A172 (cell line): ENCODE results near the gene SNRNP70. TPM values are rescaled to one million over a fixed set of nuclear protein-coding genes. Genes with fewer than 3 reads are reported as not detected.

Experiments used
- DNase-seq: peaks from one replicate; pipeline ENCODE4 v3.0.0-alpha.2; 2015; ENCODE audit warnings: low spot score
- total RNA-seq: library from RNA; depleted of rRNA; stranded (reverse); fragments of >200 nt; shearing (Covaris generic); gene quantifications from 2 replicates; pipeline ENCODE4 v1.2.3, GENCODE V29; 2014

Gene SNRNP70
- total RNA-seq, 1 experiment from 2014 or later: 174 TPM

DNA sequence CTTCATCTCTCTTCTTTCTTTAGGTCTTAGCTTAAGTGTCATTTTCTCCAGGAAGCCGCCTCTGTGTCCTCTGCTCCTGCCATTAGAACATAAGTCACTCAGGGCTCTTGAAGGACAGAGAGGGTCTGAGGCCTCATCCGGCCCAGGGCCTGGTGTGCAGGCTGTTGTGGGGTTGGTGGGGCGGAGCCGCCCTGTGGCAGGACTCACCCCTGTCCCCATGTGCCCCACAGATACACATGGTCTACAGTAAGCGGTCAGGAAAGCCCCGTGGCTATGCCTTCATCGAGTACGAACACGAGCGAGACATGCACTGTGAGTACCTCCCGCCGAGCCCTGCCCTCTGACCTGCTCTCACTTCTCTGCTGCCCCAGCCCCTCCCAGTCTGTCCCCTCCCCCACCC is 15.9 kb downstream of the SNRNP70 start:
- DNase-seq: no peak

DNA sequence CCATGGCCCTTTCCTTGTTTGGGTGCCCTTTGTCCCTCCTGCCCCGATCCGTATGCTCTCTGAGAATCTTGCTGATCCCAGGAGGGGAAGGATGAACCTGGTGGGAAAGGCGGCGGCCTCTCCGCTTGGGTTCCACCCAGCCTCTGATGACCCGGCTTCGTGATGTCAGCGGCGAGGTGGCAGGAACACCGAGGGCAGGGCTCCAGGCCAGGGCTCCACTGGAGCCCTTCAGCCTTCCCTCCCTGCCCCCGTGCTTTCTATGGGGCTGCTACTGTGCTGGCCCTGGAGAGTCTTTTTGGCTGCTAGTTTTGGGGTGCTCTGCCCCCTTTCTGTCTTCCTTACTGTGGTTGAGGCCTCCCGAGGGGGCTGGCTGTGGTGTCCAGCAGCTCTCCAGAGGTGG is 17.1 kb downstream of the SNRNP70 start:
- no peak for DNase-seq

DNA sequence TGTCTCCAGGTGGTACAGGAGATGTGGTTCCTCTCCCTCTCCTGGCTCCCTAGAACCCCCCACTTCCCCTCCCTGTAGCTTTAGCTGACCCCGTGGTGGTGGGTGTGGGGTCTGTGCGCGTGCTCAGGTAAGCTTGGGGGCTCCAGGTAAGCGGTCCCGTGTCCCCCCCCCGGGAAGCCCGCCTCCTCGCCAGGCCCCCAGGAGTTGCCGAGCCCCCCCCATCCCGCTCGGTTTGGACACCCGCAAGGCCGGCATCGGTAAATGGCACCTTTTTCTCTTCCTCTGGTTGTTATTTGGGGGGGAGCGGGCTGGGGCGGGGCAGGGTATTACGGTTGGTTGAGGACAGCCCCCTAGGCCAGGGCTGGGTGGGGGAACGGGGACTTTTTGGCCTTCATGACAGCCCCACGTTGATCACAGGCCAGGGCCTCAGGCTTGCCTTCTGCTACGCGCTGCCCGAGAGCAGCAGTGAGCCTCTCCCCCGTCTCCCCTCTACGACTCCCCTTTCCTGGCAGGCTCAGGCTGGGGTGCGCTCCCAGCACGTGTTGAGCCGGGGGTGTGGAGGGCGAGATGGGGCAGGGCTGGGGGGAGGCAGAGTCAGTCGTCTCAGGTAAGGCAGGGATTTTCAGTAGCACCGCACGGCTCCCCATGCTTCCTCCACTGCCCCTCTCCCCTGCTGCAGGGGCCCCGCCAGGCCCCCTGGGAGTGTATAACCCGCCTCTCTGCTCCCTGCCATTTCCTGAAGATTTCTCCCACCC is 18.3 kb downstream of the SNRNP70 start:
- no peak for DNase-seq

DNA sequence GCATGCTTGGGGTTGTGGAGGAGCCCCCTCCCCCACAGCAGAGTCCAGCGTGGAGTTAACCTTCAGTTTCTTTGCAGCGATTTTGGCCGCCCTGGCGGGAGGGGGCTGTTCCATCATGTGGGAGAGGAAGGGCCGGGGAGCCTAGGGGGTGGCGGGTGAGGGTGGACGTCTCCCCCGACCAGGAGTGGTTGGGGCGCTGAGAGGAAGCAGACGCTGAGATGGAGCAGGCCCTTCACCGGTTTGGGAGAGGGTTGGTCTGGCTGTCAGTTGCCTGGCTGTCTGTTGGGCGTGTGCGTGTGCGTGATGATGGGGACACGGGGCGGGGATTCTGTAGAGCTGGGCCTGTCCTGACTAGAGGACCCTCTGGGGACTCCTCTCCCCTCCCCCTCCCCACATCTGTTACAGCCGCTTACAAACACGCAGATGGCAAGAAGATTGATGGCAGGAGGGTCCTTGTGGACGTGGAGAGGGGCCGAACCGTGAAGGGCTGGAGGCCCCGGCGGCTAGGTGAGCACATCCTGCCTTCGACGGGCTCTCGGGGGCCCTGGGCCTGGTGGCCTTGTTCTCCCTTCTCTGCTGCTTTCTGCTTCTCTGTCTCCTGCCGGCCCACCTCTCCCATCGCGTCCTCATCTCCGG is 19.1 kb downstream of the SNRNP70 start:
- no peak for DNase-seq

DNA sequence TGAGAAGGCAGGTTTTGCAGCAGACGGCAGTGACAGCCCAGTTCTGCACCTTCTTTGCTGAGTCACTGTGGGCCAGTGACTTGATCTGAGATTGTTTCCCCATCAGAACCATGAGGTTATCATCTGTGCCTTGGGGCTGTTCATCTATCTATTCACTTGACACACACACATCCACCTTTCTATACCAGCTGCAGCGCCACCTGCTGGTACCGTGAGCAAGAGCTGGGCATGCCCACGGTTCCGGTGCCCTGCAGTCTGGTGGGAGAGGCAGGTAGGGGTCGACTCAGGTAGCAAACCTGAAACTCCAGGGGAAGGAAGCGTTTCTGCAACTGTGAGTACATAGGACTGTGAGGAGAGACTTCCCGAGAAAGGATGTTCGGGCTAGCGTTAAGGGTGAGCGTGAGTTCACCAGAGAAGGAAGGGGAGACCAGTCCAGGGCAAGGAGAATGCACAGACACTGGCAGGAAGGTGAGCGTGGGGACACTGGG is 21.4 kb downstream of the SNRNP70 start:
- DNase-seq: peak; percentile 38

DNA sequence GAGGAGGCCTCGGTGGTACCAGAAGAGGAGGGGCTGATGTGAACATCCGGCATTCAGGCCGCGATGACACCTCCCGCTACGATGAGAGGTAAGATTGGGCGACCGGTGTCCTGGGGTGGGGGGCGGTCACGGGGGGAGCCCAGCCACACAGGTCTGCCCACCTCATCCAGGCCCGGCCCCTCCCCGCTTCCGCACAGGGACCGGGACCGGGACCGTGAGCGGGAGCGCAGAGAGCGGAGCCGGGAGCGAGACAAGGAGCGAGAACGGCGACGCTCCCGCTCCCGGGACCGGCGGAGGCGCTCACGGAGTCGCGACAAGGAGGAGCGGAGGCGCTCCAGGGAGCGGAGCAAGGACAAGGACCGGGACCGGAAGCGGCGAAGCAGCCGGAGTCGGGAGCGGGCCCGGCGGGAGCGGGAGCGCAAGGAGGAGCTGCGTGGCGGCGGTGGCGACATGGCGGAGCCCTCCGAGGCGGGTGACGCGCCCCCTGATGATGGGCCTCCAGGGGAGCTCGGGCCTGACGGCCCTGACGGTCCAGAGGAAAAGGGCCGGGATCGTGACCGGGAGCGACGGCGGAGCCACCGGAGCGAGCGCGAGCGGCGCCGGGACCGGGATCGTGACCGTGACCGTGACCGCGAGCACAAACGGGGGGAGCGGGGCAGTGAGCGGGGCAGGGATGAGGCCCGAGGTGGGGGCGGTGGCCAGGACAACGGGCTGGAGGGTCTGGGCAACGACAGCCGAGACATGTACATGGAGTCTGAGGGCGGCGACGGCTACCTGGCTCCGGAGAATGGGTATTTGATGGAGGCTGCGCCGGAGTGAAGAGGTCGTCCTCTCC is 22.6 kb downstream of the SNRNP70 start:
- DNase-seq: no peak

DNA sequence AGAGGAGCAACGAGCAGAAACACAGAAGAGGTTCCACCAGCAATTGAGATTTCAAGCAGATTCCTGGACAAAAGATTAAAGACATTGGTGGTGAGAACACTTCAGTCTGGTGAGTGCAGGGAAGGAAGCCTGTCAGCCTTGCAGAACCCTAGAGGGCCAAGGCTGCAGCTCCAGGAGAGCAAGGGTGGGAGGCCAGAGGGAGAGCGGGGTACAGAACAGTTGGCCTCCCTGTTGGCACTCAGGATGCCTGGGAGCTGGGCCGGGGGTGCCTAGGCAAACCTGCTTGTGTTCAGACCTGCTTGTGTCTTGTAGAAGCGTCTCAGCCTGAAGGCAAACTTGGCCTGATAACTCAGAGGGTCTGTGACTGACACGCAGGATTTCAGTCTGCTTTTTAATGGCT is 23.8 kb downstream of the SNRNP70 start:
- no peak for DNase-seq

DNA sequence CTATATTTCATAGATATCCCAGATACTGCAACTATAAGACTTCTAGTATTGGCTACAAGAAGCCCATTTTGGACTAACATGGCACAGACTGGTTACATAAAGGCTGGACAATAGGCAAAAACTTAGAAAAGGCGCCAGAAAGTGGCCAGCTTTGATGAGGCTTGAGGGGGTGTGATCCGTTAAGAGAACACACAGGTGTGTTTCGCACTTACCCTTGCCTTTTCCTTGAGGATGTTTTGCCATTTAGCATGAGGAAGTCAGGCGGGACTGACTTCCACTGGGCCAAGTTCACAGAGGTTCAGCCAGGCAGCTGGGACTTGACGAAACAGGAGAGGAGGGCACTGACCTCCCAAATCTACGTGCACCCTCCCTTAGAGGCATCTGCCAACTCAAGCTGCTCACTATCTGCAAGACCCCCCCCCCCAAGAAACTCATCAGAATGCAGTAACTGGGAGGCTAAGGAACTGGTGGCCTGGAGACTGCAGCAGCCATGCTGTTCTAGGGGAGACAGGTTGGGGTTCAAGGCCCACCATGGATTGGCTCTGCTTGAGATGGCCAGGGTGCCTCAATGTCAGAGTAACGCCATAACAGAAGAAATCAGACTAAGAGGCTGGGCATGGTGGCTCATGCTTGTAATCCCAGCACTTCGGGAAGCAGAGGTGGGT is 24.4 kb downstream of the SNRNP70 start:
- DNase-seq: no peak

DNA sequence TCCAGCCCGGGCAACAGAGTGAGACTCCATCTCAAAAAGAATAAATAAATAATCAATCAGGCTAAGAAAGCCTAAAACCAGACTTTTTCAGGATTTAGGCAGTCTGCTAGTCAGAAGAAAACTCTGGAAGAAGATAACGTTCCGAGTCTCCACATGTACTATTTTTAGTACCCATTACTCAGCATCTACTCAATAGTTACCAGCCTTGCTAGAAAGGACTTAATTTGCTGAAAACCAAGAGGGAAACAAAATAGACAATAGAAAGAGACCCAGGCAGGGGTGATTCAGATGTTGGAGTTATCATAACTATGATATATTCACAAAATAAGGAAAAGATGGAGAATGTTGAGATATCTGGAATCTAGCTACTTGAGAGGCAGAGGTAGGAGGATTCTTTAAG is 25.3 kb downstream of the SNRNP70 start:
- DNase-seq: no peak

DNA sequence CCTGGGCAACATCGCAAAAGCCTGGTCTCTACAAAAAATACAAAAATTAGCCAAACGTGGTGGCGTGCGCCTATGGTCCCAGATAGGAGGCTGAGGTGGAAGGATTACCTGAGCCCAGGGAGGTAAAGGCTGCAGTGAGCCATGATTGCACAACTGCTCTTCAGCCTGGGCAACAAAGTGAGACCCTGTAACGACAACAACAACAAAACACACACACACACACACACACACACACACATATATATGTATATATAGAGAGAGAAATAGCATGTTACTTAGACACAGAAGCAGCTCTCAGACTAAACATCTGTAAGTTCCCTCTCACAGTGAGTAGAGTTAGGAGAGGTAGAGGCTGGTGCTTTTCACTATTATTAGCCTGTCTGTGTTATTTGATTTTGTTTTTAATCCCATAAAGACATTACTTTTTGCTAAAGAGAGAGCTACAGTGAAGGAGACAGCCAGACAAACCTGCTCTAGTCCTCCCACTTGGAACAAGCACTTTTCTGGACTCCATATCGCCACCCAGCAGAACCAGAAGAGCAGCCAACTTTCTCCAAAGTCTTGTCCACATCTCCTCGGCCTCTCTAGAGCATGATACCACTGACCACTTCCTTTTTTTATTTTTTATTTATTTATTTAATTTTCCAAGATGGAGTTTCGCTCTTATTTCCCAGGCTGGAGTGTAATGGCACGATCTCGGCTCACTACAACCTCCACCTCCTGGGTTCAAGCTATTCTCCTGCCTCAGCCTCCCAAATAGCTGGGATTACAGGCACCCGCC is 26.2 kb downstream of the SNRNP70 start:
- no peak for DNase-seq

DNA sequence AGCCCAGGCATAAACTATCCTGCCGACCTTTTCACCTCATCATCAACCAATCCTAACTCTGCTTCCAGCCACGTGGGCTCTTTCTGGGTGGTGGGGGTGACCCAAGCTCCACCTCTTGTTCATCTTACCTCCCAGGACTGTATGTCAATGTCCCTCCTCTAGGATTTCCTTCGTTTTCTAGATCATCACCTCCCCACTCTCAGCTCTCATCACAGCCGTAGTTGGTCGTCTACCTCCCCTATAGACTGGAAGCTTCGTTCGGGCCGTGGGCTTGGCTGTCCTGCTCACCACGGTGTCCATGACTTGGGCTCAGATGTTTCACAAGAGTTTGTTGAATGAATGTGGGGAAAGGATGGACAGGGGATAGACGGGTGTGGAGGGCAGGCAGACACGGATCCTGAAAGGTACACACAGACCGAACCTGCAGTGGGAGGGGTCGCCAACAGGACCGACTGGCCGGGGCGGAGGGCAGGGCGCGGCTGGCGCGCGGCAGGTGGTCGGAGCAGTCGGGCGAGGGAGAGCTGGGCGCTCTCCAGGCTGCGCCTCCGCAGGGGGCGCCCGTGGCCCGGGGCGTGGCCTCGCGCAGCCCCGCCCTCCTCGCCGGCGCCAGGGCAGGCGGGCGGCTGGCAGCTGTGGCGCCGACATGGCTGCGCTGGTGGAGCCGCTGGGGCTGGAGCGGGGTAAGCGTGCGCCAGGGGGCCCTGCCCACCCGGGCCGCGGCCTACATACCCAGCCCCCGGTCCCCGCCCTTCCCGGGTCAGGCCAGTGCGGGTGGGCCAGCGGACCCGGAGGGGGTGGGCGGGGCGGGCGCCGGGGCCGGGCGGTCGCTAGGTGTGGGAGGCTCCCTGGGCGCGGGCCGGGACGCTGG is 28.7 kb downstream of the SNRNP70 start, which contains the start of gene LIN7B:
Gene LIN7B (plus strand): TSS at position 609 of the 868 bp plus-strand sequence. CDS start 35 bp downstream, at position 644.
- DNase-seq: peak; percentile 29

DNA sequence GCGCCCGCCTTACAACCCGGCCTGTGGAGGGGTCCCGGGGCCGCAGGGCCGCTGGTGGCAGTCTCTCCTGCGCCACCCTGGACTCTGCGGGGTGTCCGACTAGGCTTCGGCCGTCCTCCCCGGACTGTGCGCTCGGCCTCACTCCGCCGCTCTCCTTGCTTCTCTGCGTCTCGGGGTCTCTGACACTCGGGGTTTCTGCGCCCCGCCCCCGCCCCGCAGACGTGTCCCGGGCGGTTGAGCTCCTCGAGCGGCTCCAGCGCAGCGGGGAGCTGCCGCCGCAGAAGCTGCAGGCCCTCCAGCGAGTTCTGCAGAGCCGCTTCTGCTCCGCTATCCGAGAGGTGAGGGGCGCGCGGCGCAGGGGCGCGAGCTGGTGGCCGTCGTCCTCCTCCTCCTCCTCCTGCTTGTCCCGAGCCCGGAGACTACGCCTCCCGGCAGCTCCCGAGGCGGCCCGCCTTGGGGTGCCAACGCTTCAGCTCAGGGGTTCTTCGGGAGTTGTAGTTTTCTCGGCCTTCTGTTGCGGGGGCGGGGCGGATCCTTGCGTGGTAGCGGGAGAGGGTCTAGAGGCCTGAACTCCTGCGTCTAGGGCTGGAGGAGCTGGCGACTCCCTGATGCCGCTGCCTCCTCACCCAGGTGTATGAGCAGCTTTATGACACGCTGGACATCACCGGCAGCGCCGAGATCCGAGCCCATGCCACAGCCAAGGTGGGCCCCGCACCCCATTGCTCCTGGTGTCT is 29.5 kb downstream of the SNRNP70 start:
- no peak for DNase-seq

DNA sequence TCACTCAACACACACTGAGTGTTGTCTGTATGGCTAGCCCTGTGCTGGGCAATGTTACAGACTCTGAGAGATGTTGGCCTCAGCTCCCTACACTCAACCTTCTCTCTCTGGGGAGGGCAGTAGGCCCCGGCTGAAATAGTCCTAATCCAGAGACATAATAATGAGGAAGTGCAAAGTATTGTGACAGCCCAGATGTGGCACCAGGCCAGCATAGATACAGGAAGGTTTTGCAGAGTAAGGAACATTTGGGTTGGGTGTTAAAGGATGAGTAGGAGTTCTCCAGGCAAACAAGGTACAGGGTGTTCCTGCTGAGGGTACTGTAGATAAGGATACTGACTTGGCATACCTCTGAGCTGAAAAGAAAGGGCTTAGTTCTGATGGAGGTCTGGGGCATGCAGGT is 31.3 kb downstream of the SNRNP70 start:
- DNase-seq: no peak

DNA sequence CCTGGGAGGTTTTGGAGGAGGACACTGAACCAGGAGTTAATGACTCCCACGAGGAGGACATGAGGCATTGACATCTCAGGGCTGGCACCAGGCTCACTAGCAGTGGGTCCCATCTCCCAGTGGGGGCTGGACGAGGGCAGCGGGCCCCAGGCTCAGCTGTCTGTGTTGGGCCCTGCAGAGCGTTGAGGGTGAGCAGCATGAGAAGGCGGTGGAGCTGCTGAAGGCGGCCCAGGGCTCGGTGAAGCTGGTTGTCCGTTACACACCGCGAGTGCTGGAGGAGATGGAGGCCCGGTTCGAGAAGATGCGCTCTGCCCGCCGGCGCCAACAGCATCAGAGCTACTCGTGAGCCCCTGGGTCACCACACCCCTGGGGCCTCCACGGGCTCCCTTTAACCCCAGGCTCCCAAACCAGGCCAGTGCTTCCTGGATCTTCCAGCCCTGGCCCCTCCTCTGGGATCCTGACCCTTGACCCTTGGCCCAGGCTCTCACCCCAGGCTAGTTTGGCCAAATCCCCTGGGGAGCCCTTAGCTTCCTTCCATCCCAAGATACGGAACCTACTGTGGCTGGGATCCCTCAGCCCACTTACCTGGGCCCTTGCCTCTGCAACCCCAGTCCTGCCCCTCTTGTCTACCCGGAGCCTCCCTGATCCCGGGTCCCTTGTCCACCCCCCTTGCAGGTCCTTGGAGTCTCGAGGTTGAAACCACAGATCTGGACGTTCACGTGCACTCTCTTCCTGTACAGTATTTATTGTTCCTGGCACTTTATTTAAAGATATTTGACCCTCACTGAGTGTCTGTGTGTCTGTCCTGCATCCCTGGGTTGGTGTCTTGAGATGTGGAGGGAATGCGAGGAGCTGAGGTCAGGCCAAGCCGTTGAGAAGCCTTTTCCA is 32.7 kb downstream of the SNRNP70 start:
- no peak for DNase-seq

DNA sequence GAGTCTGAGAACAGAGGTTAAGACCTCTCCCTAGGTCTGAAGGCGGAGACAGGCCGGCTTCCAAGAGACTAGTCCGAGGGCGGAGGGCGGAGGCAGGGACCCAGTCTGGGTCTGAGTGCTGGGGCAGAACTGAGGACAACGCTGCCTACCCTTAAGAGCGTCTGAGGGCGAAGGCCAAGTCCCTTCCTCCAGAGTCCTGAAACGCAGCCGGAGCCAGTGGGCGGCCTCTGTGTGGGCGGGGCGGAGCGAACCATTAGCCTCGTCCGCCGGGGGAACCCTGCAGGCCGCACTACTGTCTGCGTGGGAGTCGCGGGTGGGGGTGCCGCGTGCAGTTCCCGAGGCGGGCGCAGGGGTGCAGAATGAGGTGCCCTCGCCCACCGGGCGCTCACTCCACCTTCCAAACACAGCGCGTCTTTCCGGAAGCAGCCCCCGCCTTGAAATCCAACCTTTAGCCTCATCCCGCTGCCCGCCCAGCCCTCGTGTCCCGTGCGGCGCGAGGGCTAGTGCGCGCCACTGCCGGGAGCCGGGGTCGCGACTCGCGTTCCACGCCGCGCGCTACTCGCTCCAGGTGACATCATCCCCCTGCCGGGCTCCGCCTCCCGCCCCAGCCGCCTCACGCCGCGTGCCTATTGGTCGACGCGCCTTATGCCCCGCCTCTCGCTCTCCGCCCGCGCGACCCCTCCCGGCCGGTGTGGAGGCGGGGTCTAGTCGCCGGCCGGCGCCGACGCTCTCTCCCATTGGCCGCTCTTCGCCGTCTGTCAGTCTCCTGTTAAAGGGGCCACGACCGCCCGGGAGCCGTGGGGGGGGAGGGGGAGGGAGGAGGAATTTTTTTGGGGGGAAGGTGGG is 33.5 kb downstream of the SNRNP70 start, which contains the start of gene C19orf73:
Gene C19orf73 (minus strand): TSS at position 579 of the 846 bp plus-strand sequence. CDS start 121 bp downstream, at position 458.
- peak; percentile 71 for DNase-seq

DNA sequence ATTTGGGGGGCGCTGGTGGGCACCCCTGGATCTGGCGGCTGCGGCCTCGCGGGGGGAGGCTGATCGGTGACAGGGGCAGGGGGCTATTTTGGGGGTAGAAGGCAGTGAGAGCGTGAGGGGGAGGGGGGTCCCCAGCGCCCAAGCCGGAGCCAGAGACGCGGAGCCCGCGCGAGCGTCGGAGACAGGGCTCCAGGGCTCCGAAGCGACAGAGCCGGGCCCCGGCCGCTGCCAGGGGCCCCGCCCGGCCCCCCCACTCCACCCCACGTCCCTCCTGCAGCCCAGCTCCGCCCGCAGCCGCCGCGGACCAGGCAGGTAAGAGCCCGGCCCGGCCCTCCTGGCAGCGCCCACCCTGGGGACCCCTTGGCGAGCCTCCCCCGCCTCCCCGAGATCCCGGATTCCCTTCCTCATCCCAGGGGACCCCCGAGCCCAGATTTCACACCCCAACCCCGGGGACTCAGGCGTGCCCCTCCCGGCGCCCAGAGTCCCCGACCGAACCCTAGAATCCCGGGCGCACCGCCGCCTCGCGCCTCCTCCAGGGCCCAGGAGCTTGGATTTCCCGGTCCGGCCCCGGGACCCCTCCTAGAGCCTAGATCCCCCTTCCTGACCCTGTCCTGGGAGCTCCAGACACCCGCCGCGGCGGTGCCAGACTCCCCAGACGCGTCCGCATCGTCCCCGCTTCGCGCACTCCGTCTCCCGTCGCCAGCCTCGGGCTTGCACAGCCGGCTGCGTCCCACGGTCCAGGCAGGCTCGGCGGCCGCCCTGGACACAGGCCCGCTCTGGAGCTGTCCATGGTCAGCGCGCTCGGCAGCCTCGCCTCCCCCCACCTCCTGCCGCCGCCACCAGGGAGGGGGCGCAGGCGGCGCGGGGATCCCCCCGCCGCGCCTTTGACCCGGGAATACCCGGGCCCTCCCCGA is 34.4 kb downstream of the SNRNP70 start, which contains the start of gene PPFIA3:
Gene PPFIA3 (plus strand): TSS at position 134 of the 914 bp plus-strand sequence. CDS start 8,330 bp downstream, outside the sequence.
- DNase-seq: no peak
